Activated CD4-positive, alpha-beta T cell treated with anti-CD3 and anti-CD28 coated beads for 24 hours (primary cell): ENCODE measurements around the gene SPHK2.
"Not testable (repeated sequence)": the region's sequence is repeated elsewhere in the genome, so short reads cannot be mapped to it uniquely, and the experiment has no call there.

Source experiments
- DNase-seq, 2 donors: peaks; one replicate each; pipeline ENCODE4 v3.0.0-alpha.2; 2020; ENCODE audit warnings: low read depth in 2 of 2

The SPHK2 gene

GRCh38 chr19:48660852-48661710 is 41.8 kb downstream of the SPHK2 start:
- peak; percentile 76 to 77 for DNase-seq

- DNase-seq = no peak
Observed at GRCh38 chr19:48661711-48662090, 42.4 kb downstream of the SPHK2 start.

- DNase-seq = no peak
Observed at GRCh38 chr19:48663667-48664066, 44.4 kb downstream of the SPHK2 start.

GRCh38 chr19:48664476-48664875 is 45.2 kb downstream of the SPHK2 start:
- DNase-seq = no peak

- DNase-seq = no peak
Observed at GRCh38 chr19:48665786-48666185, 46.5 kb downstream of the SPHK2 start.

- DNase-seq = no peak
Observed at GRCh38 chr19:48668332-48668731, 49.0 kb downstream of the SPHK2 start.

- DNase-seq = no peak
Observed at GRCh38 chr19:48668761-48669160, 49.5 kb downstream of the SPHK2 start.

GRCh38 chr19:48669903-48670668 is 50.8 kb downstream of the SPHK2 start:
- DNase-seq = no peak

GRCh38 chr19:48670699-48671445 is 51.6 kb downstream of the SPHK2 start:
- no peak for DNase-seq

- no peak for DNase-seq
Observed at GRCh38 chr19:48671446-48671995, 52.2 kb downstream of the SPHK2 start.

GRCh38 chr19:48672994-48673393 is 53.7 kb downstream of the SPHK2 start, which contains the start of gene NTN5:
Gene NTN5, minus strand, starts transcription at chr19:48673017. Its CDS starts 2,031 bp downstream, at chr19:48670986.
- DNase-seq = no peak

- no peak for DNase-seq
Observed at GRCh38 chr19:48673436-48674100, 54.3 kb downstream of the SPHK2 start.

GRCh38 chr19:48674216-48674809 is 55.0 kb downstream of the SPHK2 start:
- no peak for DNase-seq

- DNase-seq = peak; percentile 62 to 71
Observed at GRCh38 chr19:48674921-48675824, 55.9 kb downstream of the SPHK2 start.

GRCh38 chr19:48676487-48676886 is 57.2 kb downstream of the SPHK2 start:
- DNase-seq = no peak

- no peak for DNase-seq
Observed at GRCh38 chr19:48676887-48677286, 57.6 kb downstream of the SPHK2 start.

GRCh38 chr19:48678201-48678600 is 58.9 kb downstream of the SPHK2 start:
- no peak for DNase-seq

- DNase-seq = not testable (repeated sequence)
Observed at GRCh38 chr19:48680006-48680405, 60.7 kb downstream of the SPHK2 start.
